ENCODE results near the gene ADRA2B. TPM values are rescaled to one million over a fixed set of nuclear protein-coding genes. Genes with fewer than 3 reads are reported as not detected.

ADRA2B gene
- total and polyA plus RNA-seq, 2 experiments from 2014 or later = 28.5 to 61.8 TPM

DNA sequence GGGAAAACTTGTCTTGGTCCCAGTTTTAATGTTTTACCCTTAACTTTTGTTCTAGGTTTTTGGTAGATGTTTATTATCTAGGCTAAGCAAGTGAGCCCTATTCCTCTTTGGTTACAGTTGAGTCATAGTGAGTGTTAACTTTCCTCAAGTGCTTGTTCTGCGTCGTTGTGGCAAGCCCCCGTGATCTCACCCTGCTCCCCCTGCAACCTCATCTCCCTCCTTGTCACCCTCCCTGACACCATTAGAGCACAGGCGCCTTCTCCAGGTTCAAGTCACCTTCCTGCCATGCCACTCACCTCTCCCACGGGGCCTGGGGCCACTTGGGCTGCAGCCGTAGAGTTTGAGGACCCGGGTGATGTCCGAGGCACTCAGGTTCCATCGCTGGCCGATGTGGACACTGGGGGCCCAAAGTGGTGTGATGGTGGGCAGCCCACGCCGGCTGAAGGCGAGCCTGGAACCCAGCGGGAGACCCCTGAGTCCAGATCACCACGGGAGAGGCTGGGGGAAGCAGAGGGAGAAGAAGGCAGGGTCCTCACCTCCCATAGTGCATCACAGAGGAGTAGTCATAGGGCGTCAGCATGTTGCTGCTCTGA lies 13.3 kb upstream of the ADRA2B start:
- DNase-seq (ENCODE audit: low read depth in 1 of 2, low spot score in 1 of 2) = no peak
- no peak overlapping the region for H3K27ac ChIP-seq
- no peaks in the 10 kb centered on the region for H3K9me3 ChIP-seq (ENCODE audit: low read depth)
- TF ChIP-seq, protein P1, sequence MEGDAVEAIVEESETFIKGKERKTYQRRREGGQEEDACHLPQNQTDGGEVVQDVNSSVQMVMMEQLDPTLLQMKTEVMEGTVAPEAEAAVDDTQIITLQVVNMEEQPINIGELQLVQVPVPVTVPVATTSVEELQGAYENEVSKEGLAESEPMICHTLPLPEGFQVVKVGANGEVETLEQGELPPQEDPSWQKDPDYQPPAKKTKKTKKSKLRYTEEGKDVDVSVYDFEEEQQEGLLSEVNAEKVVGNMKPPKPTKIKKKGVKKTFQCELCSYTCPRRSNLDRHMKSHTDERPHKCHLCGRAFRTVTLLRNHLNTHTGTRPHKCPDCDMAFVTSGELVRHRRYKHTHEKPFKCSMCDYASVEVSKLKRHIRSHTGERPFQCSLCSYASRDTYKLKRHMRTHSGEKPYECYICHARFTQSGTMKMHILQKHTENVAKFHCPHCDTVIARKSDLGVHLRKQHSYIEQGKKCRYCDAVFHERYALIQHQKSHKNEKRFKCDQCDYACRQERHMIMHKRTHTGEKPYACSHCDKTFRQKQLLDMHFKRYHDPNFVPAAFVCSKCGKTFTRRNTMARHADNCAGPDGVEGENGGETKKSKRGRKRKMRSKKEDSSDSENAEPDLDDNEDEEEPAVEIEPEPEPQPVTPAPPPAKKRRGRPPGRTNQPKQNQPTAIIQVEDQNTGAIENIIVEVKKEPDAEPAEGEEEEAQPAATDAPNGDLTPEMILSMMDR (IDR thresholded peaks at IDR 0.05; ENCODE audit: low read depth, low read length) = no peak
- H3K4me3 ChIP-seq = no peak overlapping the region
- no peaks in the 10 kb centered on the region for H3K4me1 ChIP-seq (ENCODE audit: low read depth)
- H3K36me3 ChIP-seq = no peaks in the 10 kb centered on the region
- peaks cover 25% of the 10 kb centered on the region for H3K27me3 ChIP-seq

DNA sequence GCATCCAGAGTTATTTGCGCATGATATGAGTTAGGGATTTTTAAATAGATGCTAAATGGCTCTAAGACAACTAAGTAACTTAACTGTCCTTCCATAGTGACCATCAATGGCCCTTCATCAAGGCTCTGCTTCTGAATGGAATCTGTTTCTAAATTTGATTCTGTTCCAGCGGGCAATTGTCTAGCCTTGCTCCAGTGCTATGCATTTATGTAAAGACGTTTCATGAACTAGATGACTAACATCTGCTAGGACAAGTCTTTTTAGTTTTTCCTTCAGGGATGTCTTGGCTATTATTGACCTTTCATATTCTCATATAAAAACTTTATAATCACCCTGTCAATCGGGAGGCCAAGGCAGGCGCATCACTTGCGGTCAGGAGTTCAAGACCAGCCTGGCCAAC lies 12.1 kb upstream of the ADRA2B start:
- no peaks in the 10 kb centered on the region for H3K9me3 ChIP-seq (ENCODE audit: low read depth)
- peaks cover 25% of the 10 kb centered on the region for H3K27me3 ChIP-seq

DNA sequence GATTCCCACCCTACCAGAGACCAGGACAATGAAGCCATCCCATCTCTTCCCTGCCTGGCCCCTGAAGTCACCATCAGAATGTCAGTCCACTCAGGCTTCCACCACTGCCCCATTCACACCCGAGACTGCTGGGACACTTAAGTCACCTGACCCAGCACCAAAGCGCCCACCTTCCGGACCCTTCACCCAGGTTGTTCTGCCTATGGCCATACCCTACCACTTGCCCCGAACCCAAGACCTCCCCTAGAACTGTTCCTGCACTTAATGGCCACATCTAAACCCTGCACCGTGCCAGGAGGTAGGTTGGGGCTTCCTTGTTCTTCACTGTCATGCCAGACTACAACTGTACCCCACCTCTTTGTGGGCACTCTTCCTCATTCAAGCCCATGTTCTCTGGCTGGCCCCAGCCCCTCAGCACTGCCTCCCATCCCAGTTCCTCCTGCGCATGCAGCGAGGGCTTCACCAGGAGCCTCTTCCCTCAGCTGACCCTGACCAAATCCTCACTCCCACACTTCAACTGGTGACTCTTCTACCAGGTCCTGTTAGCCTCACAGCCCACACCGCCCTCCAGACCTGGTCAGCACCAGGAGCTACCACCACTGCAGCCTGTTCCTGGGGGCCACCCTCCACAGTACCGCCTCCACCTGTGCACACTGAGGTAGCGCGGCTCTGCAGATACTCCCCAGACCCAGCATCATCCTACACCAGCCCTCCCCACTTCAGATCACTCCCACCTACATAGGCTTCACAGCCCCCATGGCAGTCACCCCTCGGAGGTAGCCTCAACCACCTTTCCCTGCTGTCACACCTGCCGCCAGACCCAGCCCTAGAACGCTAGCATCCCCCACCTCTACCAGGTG lies 8.3 kb upstream of the ADRA2B start:
- H3K9me3 ChIP-seq (ENCODE audit: low read depth) = no peaks in the 10 kb centered on the region
- H3K4me3 ChIP-seq = no peak overlapping the region
- no peak for DNase-seq (ENCODE audit: low read depth in 1 of 2, low spot score in 1 of 2)
- no peak overlapping the region for H3K27ac ChIP-seq
- H3K36me3 ChIP-seq = no peaks in the 10 kb centered on the region
- H3K4me1 ChIP-seq (ENCODE audit: low read depth) = no peaks in the 10 kb centered on the region
- TF ChIP-seq, protein P1 (IDR thresholded peaks at IDR 0.05; ENCODE audit: low read depth, low read length) = no peak
- H3K27me3 ChIP-seq = peaks cover 24% of the 10 kb centered on the region

More for the DNA sequence above, 12.1 kb upstream of the ADRA2B start:
- Histone ChIP-seq H3K4me3 (no peak overlapping the region), H3K27ac (no peak overlapping the region), H3K4me1 (ENCODE audit: low read depth) (no peaks in the 10 kb centered on the region), H3K36me3 (no peaks in the 10 kb centered on the region)
- no peak for DNase-seq (ENCODE audit: low read depth in 1 of 2, low spot score in 1 of 2)
- TF ChIP-seq, protein P1 (IDR thresholded peaks at IDR 0.05; ENCODE audit: low read depth, low read length) = no peak

DNA sequence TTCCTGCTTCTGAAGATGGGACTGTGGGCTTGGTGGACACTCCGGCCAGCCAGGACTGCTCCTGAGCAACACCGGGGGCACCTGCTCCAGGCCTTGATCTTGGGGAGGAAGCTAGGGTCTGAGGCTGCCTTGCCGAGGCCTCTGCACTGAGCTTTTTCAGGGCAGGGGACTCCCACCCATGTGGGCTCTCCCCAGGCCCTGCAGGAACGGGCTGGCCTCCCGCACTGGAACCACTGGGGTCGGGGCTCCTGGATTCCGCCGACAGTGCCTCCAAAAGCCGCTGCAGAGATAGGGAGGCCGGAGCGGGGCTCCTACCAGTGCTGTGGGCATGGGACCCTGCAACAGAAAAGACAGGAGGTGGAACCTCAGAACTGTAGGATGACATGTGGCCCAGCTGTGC lies 7.6 kb upstream of the ADRA2B start:
- Histone ChIP-seq H3K4me1 (ENCODE audit: low read depth) (no peaks in the 10 kb centered on the region), H3K9me3 (ENCODE audit: low read depth) (no peaks in the 10 kb centered on the region), H3K36me3 (no peaks in the 10 kb centered on the region), H3K27me3 (peaks cover 28% of the 10 kb centered on the region), H3K27ac (no peak overlapping the region), H3K4me3 (no peak overlapping the region)
- TF ChIP-seq, protein P1 (IDR thresholded peaks at IDR 0.05; ENCODE audit: low read depth, low read length) = no peak
- no peak for DNase-seq (ENCODE audit: low read depth in 1 of 2, low spot score in 1 of 2)

DNA sequence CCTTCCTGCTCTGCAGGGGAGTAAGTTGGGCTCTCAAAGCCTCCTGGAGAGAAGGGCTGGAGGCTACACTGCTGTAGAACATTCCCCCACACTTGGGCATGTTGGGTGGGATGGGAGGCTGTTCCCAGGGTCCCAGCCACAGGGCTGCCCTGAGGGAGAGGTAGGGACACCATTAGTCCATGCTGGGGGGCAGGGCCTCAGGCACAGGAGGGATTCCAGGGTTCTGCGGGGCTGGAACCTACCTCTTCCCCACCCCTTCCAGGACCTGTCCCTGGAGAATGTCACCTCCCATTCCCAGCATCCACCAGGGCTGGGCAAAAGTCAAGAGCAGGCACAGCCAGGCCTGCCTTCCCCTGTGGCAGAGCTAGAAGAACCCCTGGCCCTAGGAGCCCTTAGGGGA lies 6.9 kb upstream of the ADRA2B start:
- H3K9me3 ChIP-seq (ENCODE audit: low read depth) = no peaks in the 10 kb centered on the region
- H3K27me3 ChIP-seq = peaks cover 30% of the 10 kb centered on the region

More for the DNA sequence above, 6.9 kb upstream of the ADRA2B start:
- DNase-seq (ENCODE audit: low read depth in 1 of 2, low spot score in 1 of 2) = no peak
- Histone ChIP-seq H3K27ac (no peak overlapping the region), H3K36me3 (no peaks in the 10 kb centered on the region), H3K4me3 (no peak overlapping the region), H3K4me1 (ENCODE audit: low read depth) (no peaks in the 10 kb centered on the region)
- TF ChIP-seq, protein P1 (IDR thresholded peaks at IDR 0.05; ENCODE audit: low read depth, low read length) = no peak
